Fibroblast of lung (primary cell): ENCODE results near the gene CDV3. TPM values are rescaled to one million over a fixed set of nuclear protein-coding genes. Genes with fewer than 3 reads are reported as not detected.

Source experiments
- DNase-seq, 2 donors: peaks; one replicate each; pipeline versions ENCODE4 v3.0.0 to v3.0.0-alpha.2; 2010; ENCODE audit warnings: low read depth in 2 of 2
- H2AFZ ChIP-seq: 2 replicates; pipeline ENCODE4 v1.5.1; 2012; ENCODE audit warnings: low read length, control low read depth, inconsistent platforms
- H3K27ac ChIP-seq: 2 replicates; pipeline ENCODE4 v1.5.1; 2011; ENCODE audit warnings: low read length, control low read depth; ENCODE audit not compliant: insufficient read depth
- H3K27me3 ChIP-seq: 2 replicates; pipeline ENCODE4 v1.5.1; 2011; ENCODE audit warnings: mild to moderate bottlenecking, low read length; ENCODE audit not compliant: control insufficient read depth, insufficient read depth
- H3K36me3 ChIP-seq: 2 replicates; pipeline ENCODE4 v1.5.1; 2011; ENCODE audit warnings: low read length; ENCODE audit not compliant: control insufficient read depth, insufficient read depth
- H3K4me1 ChIP-seq: 2 replicates; pipeline ENCODE4 v1.5.1; 2011; ENCODE audit warnings: low read length; ENCODE audit not compliant: control insufficient read depth, insufficient read depth; ENCODE audit errors: extremely low read depth
- H3K4me2 ChIP-seq: 2 replicates; pipeline ENCODE4 v1.5.1; 2011; ENCODE audit warnings: low read length, control low read depth; ENCODE audit not compliant: insufficient read depth; ENCODE audit errors: extremely low read depth
- H3K4me3 ChIP-seq, 4 experiments: fragments of 200-600 bp in 1 of 4; sonication (generic) in 1 of 4; replicated peaks in 1 of 4; 2 replicates each; pipeline ENCODE4 v1.5.1; 2011 to 2016; ENCODE audit warnings: low read length in 4 of 4, low read depth in 3 of 4, mild to moderate bottlenecking in 3 of 4, control low read depth in 2 of 4, inconsistent platforms in 1 of 4, mixed read lengths in 1 of 4; ENCODE audit not compliant: insufficient read depth in 1 of 4; ENCODE audit errors: control extremely low read depth in 1 of 4
- H3K79me2 ChIP-seq: 2 replicates; pipeline ENCODE4 v1.5.1; 2012; ENCODE audit warnings: mild to moderate bottlenecking, low read length, inconsistent platforms; ENCODE audit not compliant: control insufficient read depth, insufficient read depth
- H3K9ac ChIP-seq: 2 replicates; pipeline ENCODE4 v1.5.1; 2011; ENCODE audit warnings: mild to moderate bottlenecking, low read length, control low read depth; ENCODE audit not compliant: insufficient read depth
- H3K9me3 ChIP-seq: 2 replicates; pipeline ENCODE4 v1.5.1; 2012; ENCODE audit warnings: low read depth, low read length; ENCODE audit not compliant: control insufficient read depth, insufficient read depth
- H4K20me1 ChIP-seq: 2 replicates; pipeline ENCODE4 v1.5.1; 2011; ENCODE audit warnings: low read length; ENCODE audit not compliant: control insufficient read depth, insufficient read depth; ENCODE audit errors: extremely low read depth
- EZH2 ChIP-seq: IDR thresholded peaks from 2 replicates; pipeline ENCODE4 v1.5.1; 2012; ENCODE audit warnings: low read length, control low read depth, mild to moderate bottlenecking; ENCODE audit errors: missing control alignments
- polyA plus RNA-seq, 2 donors: library from polyadenylated mRNA; depleted of rRNA in 1 of 2; stranded (reverse) in 1 of 2; unstranded in 1 of 2; fragments of >200 nt; gene quantifications; 2 replicates each; pipeline ENCODE4 v1.2.1, GENCODE V29; 2011 to 2012; ENCODE audit warnings: missing spikeins in 1 of 2
- total RNA-seq: library from RNA; depleted of rRNA; stranded (reverse); fragments of >200 nt; gene quantifications from 2 replicates; pipeline ENCODE4 v1.2.1, GENCODE V29; 2014
- TF ChIP-seq, protein P1 (sequence below), 2 donors: IDR thresholded peaks in 1 of 2; conservative IDR thresholded peaks in 1 of 2; 1 replicate in 1 of 2; 2 replicates in 1 of 2; pipeline ENCODE4 v1.5.1; 2011 to 2012; ENCODE audit warnings: low read length in 2 of 2, control low read depth in 1 of 2, inconsistent platforms in 1 of 2, low read depth in 1 of 2, mild to moderate bottlenecking in 1 of 2

The CDV3 gene
- total and polyA plus RNA-seq, 2 donors (not counting 1 experiment from before 2014, with no cell fraction given): 185 to 218 TPM

DNA sequence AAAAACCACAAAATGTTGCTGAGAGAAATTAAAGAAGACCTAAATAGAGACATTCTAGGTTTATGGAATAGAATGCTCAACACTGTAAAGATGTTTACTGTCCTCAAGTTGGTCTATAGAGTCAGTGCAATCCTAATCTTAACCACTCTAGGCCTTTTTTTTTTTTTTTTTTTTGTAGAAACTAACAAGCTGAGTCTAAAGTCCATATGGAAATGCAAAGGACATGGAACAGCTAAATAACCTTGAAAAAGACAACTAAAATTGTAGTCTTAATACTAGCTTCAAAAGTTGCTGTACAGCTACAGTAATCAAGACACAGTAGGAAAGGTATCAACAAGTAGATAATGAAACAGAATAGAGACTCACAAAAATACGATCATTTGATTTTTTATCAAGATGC lies 32.9 kb downstream of the CDV3 start:
- no peaks in the 10 kb centered on the region for H3K36me3 ChIP-seq
- H3K4me1 ChIP-seq: no peaks in the 10 kb centered on the region
- no peaks in the 10 kb centered on the region for H3K27me3 ChIP-seq
- DNase-seq: no peak
- no peaks in the 10 kb centered on the region for H3K79me2 ChIP-seq
- no peaks in the 10 kb centered on the region for H4K20me1 ChIP-seq
- H3K27ac ChIP-seq: no peak overlapping the region
- H3K9ac ChIP-seq: no peak overlapping the region
- no peak overlapping the region for H3K4me2 ChIP-seq
- no peak overlapping the region for H3K4me3 ChIP-seq
- no peaks in the 10 kb centered on the region for H3K9me3 ChIP-seq
- no peak for TF ChIP-seq EZH2
- TF ChIP-seq, protein P1, sequence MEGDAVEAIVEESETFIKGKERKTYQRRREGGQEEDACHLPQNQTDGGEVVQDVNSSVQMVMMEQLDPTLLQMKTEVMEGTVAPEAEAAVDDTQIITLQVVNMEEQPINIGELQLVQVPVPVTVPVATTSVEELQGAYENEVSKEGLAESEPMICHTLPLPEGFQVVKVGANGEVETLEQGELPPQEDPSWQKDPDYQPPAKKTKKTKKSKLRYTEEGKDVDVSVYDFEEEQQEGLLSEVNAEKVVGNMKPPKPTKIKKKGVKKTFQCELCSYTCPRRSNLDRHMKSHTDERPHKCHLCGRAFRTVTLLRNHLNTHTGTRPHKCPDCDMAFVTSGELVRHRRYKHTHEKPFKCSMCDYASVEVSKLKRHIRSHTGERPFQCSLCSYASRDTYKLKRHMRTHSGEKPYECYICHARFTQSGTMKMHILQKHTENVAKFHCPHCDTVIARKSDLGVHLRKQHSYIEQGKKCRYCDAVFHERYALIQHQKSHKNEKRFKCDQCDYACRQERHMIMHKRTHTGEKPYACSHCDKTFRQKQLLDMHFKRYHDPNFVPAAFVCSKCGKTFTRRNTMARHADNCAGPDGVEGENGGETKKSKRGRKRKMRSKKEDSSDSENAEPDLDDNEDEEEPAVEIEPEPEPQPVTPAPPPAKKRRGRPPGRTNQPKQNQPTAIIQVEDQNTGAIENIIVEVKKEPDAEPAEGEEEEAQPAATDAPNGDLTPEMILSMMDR (conservative IDR thresholded peaks at IDR 0.05 in 1 of 2, IDR thresholded peaks at IDR 0.05 in 1 of 2; ENCODE audit: low read depth in 1 of 2, low read length in 2 of 2): no peak
- H2AFZ ChIP-seq: no peak overlapping the region

DNA sequence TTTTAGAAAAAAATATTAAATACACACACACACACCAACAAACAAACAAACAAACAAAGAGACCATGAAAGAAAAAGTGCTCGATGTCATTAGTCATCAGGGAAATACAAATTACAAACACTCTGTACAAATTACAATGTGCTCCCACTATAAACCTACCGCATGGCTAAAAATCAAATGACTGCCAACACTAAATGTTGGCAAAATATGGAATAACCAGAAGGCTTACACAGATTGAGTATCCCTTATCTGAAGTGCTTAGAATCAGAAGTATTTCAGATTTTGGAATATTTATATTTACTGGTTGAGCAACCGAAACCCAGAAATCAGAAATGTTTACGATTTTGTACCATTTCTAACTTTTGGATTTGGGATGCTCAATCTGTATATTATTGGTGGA lies 33.4 kb downstream of the CDV3 start:
- no peak for DNase-seq
- Histone ChIP-seq H3K36me3 (no peaks in the 10 kb centered on the region), H3K4me3 (no peak overlapping the region), H3K79me2 (no peaks in the 10 kb centered on the region), H3K27ac (no peak overlapping the region), H4K20me1 (no peaks in the 10 kb centered on the region), H3K9ac (no peak overlapping the region), H3K9me3 (no peaks in the 10 kb centered on the region), H3K4me2 (no peak overlapping the region), H3K27me3 (no peaks in the 10 kb centered on the region), H3K4me1 (no peaks in the 10 kb centered on the region), H2AFZ (no peak overlapping the region)
- no peak for TF ChIP-seq EZH2
- TF ChIP-seq, protein P1 (conservative IDR thresholded peaks at IDR 0.05 in 1 of 2, IDR thresholded peaks at IDR 0.05 in 1 of 2; ENCODE audit: low read depth in 1 of 2, low read length in 2 of 2): no peak

- TF ChIP-seq, protein P1 (conservative IDR thresholded peaks at IDR 0.05 in 1 of 2, IDR thresholded peaks at IDR 0.05 in 1 of 2; ENCODE audit: low read depth in 1 of 2, low read length in 2 of 2): no peak
- no peak for TF ChIP-seq EZH2
- no peak for DNase-seq
Measured at GRCh38 chr3:133607816-133608215, 34.3 kb downstream of the CDV3 start.

More at GRCh38 chr3:133607816-133608215, 34.3 kb downstream of the CDV3 start:
- H3K9me3 ChIP-seq: no peaks in the 10 kb centered on the region
- no peaks in the 10 kb centered on the region for H3K4me1 ChIP-seq
- H3K79me2 ChIP-seq: no peaks in the 10 kb centered on the region
- no peak overlapping the region for H3K4me2 ChIP-seq
- no peak overlapping the region for H2AFZ ChIP-seq
- no peak overlapping the region for H3K9ac ChIP-seq
- H3K4me3 ChIP-seq: no peak overlapping the region
- no peaks in the 10 kb centered on the region for H4K20me1 ChIP-seq
- no peak overlapping the region for H3K27ac ChIP-seq
- H3K27me3 ChIP-seq: no peaks in the 10 kb centered on the region
- H3K36me3 ChIP-seq: peaks cover 1% of the 10 kb centered on the region
